ENCODE results near the gene NHS.

NHS gene

DNA sequence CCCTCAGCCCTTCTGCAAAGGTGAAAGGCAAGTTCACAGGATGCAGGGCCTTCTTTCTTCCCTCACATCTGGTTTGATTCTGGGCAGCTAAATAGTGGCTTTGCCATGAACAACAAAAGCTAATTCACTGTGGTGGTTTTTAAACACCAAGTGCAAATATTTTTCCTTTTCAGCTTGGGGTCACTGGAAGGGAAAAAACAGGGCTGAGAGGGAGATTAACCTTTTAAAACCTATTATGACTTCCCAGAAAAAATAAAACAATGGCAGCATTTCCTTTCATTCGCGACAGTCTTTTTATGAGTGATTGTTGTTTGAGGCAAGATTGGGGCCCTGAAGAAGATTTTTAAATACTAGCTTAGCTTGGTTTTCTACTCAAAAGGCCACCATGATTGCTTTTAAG lies 258.5 kb downstream of the NHS start:
- DNase-seq (ENCODE audit: low read depth): no peak
- H3K4me3 ChIP-seq (ENCODE audit: control insufficient read depth, low read depth, low read length): no peak overlapping the region
- TF ChIP-seq CTCF (conservative IDR thresholded peaks at IDR 0.05; ENCODE audit: control insufficient read depth, insufficient read depth, low read depth, low read length): no peak

- TF ChIP-seq CTCF (conservative IDR thresholded peaks at IDR 0.05; ENCODE audit: control insufficient read depth, insufficient read depth, low read depth, low read length): no peak
- no peak for DNase-seq (ENCODE audit: low read depth)
- no peak overlapping the region for H3K4me3 ChIP-seq (ENCODE audit: control insufficient read depth, low read depth, low read length)
These were observed 259.7 kb downstream of the NHS start for GRCh38 chrX:17634542-17635207.

GRCh38 chrX:17635231-17635630 lies 260.2 kb downstream of the NHS start:
- TF ChIP-seq CTCF (conservative IDR thresholded peaks at IDR 0.05; ENCODE audit: control insufficient read depth, insufficient read depth, low read depth, low read length): no peak
- DNase-seq (ENCODE audit: low read depth): no peak
- H3K4me3 ChIP-seq (ENCODE audit: control insufficient read depth, low read depth, low read length): no peak overlapping the region

DNA sequence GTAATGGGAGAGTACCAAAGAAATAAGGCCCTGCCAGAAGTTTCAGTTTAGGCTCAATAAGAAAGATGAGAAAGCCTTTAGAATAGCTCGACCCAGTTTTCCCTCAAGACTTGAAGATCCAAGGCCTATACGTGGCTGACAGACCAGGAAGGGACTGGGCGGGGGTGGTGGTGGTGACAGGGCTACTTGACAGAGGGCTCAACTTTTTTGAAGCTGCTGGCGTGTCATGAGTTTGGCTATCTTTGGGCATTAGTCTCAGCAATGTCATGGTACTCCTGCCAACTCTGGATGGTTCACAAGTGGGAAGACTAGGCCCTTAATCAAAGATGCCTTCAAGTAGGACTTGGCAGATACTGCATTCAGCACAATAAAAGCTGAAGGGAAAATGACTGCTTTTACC lies 262.2 kb downstream of the NHS start:
- H3K4me3 ChIP-seq (ENCODE audit: control insufficient read depth, low read depth, low read length): no peak overlapping the region
- TF ChIP-seq CTCF (conservative IDR thresholded peaks at IDR 0.05; ENCODE audit: control insufficient read depth, insufficient read depth, low read depth, low read length): no peak
- no peak for DNase-seq (ENCODE audit: low read depth)

GRCh38 chrX:17638731-17639130 lies 263.7 kb downstream of the NHS start:
- TF ChIP-seq CTCF (conservative IDR thresholded peaks at IDR 0.05; ENCODE audit: control insufficient read depth, insufficient read depth, low read depth, low read length): no peak
- DNase-seq (ENCODE audit: low read depth): no peak
- no peak overlapping the region for H3K4me3 ChIP-seq (ENCODE audit: control insufficient read depth, low read depth, low read length)

GRCh38 chrX:17642891-17643290 lies 267.9 kb downstream of the NHS start:
- DNase-seq (ENCODE audit: low read depth): no peak
- H3K4me3 ChIP-seq (ENCODE audit: control insufficient read depth, low read depth, low read length): no peak overlapping the region
- no peak for TF ChIP-seq CTCF (conservative IDR thresholded peaks at IDR 0.05; ENCODE audit: control insufficient read depth, insufficient read depth, low read depth, low read length)

DNA sequence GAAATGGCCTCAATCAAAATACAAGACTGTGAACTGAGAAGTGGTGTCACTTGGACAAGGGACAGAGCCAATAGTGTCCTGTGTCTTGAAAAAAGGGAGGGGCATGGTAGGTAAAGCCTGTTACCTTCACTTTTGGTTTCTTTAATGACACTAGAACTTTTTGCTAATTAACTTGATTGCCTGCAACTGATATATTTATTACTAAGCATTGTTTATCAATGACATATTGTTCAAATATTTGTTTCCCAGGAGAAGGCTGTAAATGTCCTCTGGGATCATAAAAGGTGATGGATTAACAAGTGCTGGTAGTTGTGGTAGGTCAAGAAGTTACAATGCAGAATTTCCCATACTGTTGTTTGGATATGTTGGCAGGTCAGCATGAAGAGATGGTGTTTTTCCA lies 268.5 kb downstream of the NHS start:
- no peak overlapping the region for H3K4me3 ChIP-seq (ENCODE audit: control insufficient read depth, low read depth, low read length)
- TF ChIP-seq CTCF (conservative IDR thresholded peaks at IDR 0.05; ENCODE audit: control insufficient read depth, insufficient read depth, low read depth, low read length): no peak
- no peak for DNase-seq (ENCODE audit: low read depth)

All from fibroblast of mammary gland (primary cell).